HG03457 (cell line): ENCODE data around the gene UMODL1.

Experiments used
- ATAC-seq: cut with Tn5 transposase; IDR thresholded peaks from one replicate; pipeline ENCODE4 v1.9.1; 2021; ENCODE audit warnings: moderate number of reproducible peaks; ENCODE audit not compliant: unreplicated experiment

Gene UMODL1

DNA sequence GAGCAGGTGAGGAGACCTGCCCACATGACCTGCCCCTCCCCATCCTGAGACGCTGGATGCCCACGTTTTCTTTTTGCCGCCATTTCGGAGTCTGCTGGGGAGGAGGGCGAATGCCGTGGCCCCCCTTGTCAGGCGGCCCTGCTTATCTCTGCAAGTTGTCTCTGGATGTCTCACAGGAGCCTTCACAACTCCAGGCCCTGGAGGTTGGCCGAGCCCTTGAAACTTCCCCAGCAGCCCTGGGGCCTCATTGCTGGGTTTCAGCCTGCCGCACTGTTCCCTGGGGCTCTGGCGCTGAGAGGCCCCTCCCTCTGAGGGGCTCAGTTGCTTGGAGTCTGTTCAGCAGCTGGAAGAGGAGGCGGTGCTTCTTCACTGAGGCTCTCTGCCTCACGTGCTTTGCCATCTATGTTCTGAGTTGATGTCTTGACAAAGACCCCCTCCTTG is 31.2 kb upstream of the UMODL1 start:
- ATAC-seq: no peak

DNA sequence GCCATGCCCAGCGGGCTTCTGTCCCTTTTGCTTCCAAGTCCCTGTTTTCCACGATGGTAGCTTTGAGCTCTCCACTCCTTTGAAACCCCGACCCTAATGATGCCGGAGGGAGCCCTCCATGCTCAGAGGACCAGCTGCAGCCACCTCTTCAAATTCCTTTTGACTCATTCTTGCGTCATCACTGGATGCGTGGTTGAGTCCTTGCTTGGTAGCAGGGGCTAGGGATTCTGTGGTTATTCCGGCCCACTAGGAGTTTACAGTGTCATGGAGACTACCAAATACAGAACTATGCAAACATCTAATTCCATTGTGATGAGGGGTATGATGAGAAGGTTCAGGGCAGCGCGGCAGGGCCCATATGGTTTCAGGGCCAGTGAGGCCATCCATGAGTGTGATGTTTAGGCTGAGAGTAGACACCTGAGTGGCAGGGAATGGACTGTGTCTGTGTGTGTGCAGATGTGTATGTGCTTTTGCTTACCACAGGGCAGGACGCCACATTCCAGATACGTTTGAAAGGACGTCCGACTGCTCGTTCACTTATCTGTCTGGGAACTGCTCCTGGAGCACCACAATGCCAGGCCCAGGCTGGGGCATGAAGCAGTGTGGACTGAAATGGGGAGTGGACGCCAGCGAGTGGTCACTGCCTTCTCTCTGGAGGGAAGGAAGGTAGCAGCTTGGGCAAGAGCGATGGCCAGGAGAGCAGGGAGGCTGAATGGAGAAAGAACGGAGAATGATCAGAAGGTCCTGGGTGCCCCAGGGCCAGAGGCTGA is 30.5 kb upstream of the UMODL1 start:
- no peak for ATAC-seq

DNA sequence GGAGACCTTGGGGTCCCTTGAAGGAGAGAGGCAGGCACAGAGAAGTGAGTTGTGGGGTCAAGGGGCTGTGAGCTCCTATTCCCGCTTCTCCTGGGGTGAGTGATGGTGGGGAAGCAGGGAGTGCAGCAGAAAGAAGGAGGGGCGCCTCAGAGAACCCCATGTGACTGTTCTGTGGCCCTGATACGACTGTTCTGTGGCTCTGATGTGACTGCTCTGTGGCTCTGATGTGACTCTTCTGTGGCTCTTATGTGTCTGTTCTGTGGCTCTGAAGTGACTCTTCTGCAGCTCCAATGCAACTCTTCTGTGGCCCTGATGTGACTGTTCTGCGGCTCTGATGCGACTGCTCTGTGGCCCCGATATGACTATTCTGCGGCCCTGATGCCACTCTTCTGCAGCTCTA is 29.9 kb upstream of the UMODL1 start:
- ATAC-seq: no peak

DNA sequence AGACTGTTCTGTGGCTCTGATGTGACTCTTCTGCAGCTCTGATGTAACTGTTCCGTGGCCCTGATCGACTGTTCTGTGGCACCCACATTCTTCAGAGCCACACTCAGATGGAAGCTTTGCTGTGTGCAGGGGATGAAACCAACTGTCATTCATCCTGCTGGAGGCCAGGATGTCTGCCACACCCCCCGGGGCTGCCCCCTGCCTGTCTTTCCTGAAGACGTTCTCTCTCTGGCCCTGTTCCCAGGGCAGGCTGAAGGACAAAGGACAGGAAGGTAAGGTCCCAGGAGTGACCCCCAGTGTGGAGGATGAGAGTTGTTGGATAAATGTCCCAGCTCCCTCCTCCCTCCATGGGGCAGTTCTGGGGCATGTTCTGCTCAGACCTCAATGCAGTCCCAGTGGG is 29.4 kb upstream of the UMODL1 start:
- ATAC-seq: no peak

DNA sequence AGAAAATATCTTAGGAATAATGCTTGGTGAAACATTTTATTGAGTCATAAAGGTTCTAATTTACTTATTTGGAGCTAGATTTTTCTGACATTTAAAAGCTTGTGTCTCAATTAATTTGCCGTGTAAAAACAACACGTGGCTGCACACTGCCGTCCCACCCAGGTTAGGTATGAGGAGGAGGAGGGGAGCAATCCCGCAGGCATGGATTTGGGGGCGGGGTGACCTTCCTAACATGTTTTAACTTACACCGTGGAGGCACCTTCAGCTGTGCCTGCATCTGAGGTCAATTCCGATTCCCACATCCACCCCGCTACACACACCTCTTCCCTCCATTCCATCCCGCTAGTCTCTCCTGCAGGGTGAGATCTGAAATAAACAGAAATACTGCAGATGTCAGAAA is 28.5 kb upstream of the UMODL1 start:
- ATAC-seq: no peak

DNA sequence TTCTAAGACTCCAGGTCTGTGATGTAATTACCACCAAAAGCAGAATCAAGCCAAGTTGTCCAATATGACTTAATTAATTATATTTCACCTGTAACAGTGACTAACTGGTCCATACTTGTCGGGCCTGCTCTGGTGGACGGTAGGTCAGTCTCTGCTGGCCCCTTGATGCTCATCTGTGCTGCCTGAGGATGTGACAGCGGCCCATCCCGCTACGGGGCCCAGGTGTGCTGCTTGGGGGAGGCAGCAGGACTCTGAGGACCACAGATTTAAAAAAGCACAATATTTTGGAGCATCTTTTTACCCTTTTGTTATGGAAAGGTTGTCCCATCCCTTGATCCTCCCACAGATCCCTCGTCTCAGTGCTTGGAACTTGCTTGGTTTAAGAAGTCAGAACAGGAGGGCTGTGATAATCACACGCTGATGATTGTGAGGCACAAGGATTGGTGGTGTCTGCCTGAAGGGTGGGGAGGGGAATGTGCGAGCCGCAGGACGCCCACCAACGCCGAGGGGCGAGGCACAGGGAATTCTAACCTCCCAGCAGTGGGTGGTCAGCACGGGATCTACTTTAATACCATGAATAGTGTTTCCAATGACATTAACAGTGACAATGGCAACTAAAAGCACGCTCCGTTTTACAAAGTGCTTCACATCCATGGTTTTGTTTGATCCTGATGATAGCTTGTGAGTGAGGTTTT is 27.8 kb upstream of the UMODL1 start:
- ATAC-seq: no peak

DNA sequence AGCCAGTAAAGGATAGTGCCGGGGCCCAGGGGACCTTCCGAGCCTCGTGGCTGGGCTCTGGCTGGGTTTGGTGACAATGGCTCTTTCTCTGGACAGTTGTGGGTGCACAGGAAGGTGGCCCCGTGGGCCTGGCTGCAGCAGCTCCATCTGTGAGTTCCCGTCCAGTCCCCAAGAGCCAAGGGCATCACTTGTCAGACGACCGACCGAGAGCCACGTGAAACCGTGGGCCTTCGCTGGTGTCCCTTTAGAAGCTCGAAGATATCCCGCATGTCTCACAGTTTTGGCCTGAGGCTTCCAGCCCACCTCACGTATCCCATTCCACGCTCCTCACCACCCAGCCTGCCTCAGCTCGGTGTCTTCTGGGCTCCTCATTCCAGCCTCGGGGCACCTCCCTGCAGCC is 27.2 kb upstream of the UMODL1 start:
- no peak for ATAC-seq

DNA sequence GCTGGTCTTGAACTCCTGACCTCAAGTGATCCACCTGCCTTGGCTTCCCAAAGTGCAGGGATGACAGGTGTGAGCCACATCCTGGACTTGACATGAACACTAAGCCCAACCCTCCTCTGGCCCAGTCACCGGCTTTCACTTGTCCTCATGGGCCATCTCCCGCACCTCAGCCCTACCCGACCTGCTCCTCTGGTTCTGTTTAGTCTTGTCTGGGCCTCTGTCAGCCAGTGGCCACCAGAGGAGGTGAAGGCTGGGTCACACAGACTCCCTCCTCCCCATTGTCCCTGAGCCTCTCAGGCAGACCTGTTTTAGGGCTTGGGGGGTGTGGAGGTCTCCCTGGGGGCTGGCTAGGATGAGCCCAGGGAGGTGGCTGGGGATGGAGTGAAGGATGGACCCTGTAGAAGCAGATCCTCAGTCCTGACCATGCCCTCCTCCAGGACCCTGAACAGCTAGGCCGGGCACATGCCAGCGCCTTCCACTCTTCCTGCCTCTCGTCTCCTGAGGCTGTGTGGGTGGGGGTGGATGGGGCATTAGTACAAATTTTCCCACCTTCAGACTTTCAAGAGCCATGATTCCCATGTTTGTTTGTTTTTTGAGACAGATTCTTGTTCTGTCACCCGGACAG is 26.1 kb upstream of the UMODL1 start:
- no peak for ATAC-seq

DNA sequence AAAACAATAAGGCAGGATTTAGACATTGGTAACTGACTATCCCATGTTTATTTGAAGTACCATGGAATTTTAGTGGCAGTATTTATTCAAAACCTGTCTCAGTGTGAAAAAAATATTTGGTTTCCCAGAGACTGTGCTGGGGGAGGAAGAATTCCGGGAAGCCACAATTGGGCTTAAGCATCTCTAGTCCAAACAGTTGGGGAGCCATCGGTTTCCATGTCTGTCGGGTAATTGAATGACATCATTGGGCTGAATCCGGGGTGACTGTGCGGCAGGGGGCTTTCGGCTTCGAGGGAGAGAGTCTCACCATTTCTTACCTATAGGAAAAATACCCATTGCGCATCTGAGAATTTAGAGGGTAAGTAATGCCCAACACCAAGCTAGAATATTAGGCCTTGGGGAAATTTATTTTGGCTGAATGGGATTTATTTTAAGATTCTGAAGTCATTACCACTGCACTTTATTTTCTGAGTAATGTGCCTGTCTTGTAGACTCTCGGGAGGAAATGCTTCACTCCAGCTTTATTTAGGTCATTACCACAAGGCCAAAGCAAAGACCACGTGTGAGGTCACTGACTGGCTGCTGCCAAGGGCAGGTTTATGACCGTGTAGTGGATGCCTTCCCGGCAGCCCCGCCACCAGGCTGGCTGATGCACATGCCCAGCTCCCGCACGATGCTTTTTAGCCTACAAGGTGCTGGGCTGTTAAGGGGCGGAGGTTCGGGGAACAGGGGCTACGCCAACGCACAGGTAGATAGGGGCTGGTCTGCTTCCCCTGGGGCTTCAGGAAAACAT is 23.1 kb upstream of the UMODL1 start:
- no peak for ATAC-seq

DNA sequence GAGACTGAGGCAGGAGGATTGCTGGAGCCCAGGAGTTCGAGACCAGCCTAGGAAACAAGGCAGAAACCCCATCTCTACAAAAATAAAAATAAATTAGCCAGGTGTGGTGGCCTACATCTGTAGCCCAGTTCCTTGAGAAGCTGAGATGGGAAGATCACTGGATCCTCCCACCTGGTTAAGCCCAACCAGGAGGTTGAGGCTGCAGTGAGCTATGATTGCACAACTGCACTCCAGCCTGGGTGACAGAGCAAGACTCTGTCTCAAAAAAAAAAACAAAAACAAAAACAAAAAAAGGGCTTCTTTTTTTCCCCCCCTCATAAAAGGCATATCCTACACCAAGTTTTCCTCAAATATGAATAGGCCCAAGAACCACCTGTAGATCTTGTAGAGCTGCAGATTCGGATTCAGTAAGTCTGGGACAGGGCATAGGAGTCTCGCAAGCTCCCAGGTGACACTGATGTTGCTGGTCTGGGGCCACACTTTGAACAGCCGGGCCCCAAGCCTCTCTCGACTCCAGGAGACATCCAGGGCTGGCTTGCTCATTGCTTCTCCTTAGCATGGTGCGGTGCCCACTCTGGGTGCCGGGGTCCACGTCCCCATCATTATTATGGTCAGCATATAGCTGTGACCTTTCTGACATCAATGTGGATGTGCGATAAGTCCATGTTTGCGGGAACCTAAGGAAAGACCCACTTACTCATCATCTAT is 22.1 kb upstream of the UMODL1 start:
- ATAC-seq: no peak

DNA sequence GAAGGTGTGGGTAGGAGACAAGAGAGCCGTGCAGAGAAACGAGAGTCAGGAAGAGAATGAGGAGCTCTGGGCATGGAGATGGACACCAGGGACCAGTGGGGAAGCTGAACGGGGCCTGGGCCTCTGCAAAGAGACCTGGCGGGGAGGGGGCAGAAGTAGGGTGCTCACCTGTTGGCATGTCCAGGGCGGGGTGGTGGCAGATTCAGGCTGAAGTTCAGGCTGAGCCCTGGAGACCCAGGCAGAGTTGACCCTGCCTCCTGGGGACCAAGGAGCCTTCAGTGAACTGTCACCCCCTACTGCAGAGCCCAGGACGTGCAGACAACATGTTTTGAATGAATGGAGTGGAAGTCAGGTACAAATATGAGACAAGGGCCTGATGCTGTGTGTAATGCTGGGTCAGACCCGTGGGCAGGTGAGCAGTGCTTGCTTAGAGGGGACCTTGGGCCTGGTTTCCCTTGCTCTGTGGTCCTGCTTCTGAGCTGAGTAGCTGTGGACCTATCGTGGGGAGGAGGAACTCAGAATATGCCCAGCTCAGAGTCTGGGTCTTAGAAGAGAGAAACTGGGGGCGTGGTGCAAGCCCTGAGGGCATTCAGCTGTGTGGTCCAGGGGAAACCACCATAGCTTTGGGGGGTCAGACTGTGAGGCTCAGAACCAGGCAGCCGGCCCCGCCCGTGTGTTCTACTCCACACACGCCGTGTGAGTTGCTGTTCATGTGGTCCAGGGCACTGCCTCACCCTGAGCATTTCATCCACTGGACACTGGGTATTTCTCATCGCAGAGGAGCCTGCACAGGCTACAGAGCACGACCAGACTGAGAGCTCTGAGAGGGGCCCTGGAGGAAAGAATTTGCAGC is 21.3 kb upstream of the UMODL1 start:
- ATAC-seq: no peak

DNA sequence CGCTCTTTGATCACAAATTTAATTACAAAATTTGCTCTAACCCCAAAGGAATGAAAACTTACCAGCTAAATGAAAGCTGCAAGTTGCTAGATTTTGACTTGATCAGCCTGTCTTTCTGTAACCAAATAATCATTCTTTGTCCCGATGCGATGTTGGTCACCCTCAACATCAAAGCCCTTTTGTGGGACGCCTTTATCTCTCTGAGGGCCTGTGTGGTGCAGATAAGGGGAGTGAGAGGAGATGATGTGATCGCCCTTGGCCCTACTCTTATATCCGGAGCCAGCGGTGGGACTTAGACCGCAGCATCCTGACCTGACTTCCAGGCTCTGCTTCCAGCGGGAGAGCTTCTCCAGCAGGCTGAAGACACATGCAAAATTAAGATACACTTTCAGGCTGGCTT is 19.3 kb upstream of the UMODL1 start:
- no peak for ATAC-seq

DNA sequence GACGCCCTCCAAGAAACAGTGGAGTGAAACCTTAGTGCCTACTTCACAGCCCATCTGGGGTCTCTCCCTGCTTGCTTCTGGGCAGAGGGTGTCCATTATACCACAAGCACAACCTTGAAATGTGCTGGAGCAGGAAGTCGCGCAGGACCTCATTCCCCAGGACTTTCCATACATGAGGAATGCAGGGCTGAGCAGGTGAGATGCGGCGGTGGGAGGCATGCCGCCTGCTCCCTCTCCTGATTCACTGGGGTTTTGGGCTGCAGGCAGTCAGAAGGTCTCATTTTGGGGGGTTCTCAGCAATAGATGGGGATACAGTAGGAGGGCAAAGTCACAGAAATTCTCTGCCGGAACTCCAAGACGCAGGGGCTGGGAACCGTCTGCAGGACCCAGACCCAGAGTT is 15.7 kb upstream of the UMODL1 start:
- ATAC-seq: no peak

DNA sequence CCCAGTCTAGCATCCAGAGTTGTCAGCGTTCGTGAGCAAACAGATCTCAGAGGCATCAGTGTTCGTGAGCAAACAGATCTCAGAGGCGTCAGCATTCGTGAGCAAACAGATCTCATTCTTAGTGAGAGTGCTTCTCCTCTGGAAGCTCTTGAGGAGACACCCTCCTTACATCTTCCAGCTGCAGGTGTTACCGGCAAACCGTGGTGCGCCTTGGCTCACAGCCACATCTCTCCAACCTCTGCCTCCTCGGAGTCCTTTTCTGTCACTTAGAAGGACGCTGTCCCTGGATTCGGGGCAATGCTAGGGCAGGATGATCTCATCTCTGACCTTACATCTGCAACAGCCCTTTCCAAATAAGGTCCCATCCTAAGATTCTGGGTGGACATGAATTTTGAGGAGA is 14.6 kb upstream of the UMODL1 start:
- ATAC-seq: no peak

DNA sequence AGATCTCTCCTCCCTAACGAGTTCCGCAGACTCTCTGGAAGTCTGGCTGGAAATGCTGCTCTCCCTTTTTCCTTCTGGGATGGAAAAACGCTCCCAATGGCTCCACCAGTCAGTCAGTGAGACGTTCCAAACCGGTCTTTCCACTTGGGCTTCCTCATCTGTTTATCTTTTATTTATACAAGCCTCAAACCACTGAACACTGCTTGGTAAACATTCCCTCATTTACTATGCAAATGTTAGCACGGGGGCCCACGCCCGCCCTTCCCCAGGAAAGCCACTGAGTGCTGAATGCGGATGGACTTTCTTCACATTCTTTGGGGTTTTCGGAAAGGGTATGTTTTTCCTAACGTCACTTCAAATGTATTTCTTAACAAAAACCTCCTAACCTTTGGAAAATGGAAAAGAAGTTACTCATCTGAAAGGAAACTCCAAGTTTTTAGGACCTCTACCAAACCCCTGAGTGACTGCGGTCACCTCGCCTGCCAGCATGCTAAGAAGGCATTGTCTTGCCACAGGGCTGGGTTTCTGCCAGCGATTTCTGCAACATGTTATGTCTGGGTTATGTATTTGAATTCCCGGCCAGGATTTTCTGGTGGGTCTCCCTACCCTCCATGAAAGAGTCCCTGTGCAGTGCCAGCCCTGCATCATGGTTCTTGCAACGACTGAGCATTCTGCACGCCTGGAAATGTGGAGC is 14.0 kb upstream of the UMODL1 start:
- no peak for ATAC-seq

DNA sequence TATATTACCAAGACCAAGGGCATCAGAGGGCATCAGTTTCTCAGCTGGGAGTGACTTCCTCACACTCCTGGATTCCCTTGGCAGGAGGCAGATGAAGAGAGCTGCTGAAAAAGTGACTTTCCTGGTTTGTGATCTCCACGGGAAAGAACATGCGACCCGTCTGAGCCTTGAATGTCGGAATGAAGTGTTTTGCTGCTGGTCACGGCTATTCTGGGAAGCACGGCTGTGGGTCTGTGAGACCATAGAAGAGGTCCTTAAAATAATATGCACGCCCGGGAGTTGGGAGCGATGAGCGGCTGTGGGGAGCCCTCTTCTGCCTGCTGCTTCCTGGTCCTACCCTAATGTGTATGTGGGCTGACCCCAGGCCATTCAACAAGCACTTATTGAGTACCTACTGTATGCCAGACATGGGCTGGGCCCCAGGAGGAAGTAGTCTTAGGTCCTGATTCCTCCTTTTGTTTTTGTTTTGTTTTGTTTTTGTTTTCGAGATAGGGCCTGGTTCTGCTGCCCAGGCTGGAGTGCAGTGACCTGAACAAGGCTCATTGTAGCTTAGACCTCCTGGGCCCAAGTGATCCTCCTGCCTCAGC is 13.2 kb upstream of the UMODL1 start:
- ATAC-seq: no peak

DNA sequence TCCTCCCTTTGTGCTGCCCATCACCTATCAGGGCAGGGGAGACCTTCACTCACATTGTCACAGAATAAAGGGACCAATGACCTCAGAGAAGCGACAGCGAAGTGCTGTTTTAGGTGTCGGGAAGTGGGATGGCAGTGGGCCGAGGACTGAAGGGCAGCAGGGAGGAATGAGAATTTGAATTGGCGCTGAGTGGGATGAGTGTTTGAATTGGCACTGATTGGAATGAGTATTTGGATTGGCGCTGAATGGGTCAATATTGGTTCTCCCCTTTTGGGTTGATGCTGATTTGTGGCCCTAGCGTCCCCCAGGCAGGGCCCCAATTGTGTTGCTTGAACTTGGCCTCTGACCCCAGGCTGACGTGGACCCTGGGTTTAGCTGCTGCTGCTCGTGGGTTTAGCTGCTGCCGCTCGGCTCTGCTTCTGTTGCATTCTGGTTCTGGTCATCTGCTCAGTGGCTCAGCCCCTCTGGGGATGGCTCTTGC is 12.4 kb upstream of the UMODL1 start:
- ATAC-seq: no peak

DNA sequence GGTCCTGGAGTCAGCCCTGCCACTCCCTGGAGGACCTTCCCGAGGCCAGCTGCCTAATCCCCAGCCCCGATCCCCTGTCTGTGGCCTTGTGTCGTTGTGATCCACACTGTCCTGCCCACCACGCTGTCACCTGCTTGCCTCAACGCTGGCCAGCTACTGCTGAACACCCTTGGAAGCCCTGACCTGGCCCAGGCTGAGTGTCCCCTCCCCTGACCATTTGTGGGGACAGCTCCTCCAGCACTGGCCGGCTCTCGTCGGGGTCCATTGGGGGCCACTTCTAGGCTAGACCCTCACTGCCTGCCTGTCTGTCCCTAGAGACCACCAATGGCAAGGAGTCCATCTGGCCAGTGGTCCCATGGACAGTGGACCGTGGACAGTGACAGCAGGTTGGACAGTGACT is 12.0 kb upstream of the UMODL1 start:
- no peak for ATAC-seq

DNA sequence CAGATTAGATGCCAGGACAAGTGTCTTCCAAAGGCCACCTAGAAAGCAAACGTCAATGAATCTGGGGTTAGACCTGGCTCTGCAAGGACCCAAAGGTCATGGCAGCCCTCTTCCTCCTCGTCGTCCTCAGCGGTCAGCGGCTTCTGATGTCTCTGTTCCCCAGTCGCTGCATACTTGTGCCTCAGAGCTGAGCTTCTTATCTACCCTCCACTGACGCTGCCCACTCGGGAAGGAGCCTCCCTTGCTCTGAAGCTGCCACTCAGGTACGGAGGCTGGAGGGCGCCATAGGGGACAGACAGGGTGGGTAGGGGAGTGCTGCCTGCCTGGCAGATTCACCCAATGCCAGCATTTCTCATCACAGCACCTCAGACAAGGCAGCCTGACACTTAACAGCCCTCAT is 11.4 kb upstream of the UMODL1 start:
- no peak for ATAC-seq
